Measurements from ENCODE around the gene GOLGA6D.

DNA sequence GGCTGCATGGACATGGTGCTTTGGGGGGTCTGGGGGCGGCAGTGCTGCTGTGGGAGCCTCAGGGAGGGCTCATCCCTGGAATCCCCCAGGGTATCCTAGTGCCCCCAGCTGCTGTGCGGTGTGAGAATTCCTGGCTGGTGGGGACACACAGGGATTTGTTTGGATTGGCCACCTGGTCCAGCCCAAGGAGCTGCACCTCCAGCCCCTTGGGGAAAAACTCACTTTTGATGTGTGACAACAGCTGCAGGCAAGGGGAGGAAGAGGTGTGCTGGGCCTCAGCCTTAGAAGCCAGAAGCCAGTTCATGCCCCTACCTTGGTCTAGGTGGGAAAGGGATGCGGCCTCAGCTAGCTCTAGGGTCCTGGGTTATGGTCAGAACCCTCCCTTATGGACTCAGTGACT is 44.9 kb downstream of the GOLGA6D start:
- no peak for TF ChIP-seq EZH2phosphoT487 (IDR thresholded peaks at IDR 0.05; ENCODE audit: borderline replicate concordance, low read length)
- TF ChIP-seq CTCF (IDR thresholded peaks at IDR 0.05; ENCODE audit: low read depth, low read length, poor library complexity, severe bottlenecking): no peak

Data from DOHH2 (cell line).